GM12891 (cell line): ENCODE measurements around the gene SPAG17.

Experiments used
- POLR2A ChIP-seq: IDR thresholded peaks from 2 replicates; pipeline ENCODE4 v1.6.1; 2011; ENCODE audit warnings: low read depth, low read length, control low read depth
- POLR2AphosphoS5 ChIP-seq: IDR thresholded peaks from 2 replicates; pipeline ENCODE4 v1.6.1; 2011; ENCODE audit warnings: low read depth, low read length, control low read depth
- SPI1 ChIP-seq: IDR thresholded peaks from 2 replicates; pipeline ENCODE4 v1.6.1; 2011; ENCODE audit warnings: low read depth, low read length, control low read depth
- TAF1 ChIP-seq: IDR thresholded peaks from 2 replicates; pipeline ENCODE4 v1.6.1; 2011; ENCODE audit warnings: low read depth, low read length, control low read depth

DNA sequence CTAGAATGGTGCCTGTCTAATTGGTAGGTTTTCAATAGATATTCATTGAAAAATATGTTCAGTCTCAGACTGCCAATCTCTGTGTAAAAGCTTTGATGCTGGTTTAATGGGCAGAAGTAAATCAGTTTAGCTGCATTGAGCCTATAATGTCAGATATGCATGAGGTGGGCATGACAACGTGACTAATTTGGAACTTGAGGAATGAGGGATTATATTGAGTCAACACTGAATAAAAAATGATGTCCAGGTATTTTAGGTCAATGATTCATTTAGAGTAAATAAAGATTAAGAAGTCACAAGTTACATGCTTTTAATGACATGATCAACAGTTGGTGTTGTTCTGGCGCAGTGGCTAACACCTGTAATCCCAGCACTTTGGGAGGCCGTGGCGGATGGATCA, 252.5 kb downstream of the SPAG17 start:
- TF ChIP-seq POLR2AphosphoS5 = no peak
- no peak for TF ChIP-seq TAF1
- TF ChIP-seq POLR2A = no peak
- TF ChIP-seq SPI1 = no peak
